ENCODE data around the gene MCM9.

Gene MCM9

DNA sequence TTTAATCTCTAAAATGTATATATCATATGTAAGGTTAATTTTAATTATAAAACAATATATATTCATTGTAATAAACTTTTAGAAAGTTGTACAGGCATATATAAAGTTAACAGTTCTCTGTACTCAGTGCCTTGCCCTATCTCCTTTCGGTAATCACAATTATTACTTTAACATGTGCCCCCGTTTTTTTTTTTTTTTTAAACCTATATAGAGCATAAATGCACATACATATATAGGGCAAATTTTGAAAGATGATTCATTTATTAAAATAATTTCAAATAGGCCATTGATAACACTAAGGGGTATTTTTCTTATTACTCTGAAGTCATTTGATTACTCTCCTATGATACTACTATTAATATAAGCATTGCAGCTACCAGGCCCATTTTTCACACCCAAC, 39.1 kb downstream of the MCM9 start:
- Mint-ChIP-seq H3K36me3 (ENCODE audit: insufficient read depth) (peaks cover 34% of the 10 kb centered on the region), H3K27me3 (no peaks in the 10 kb centered on the region), H3K4me3 (peak overlapping the region; percentile 57 to 100), H3K27ac (peak overlapping the region; percentile 55 to 98), H3K9me3 (no peaks in the 10 kb centered on the region), H3K4me1 (ENCODE audit: low read depth in 2 of 2) (peaks cover 48 to 64% of the 10 kb centered on the region in 2 donors)
- ATAC-seq (replicated peaks) (no peak), DNase-seq (no peak)

DNA sequence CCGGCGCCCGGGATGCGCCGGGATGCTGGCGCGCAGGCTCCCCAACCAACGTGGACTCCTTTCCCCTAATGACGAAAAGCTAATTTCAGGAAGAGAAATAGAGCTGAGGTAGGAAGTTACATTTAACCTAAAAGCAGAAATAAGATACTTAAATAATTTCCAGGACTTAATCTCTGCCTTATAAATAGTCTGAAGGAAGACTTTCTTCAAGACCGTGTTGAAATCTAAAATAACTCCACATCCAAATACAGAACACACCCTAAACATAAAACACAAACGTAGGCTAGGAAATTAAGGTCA, 39.7 kb downstream of the MCM9 start:
- Mint-ChIP-seq H3K27ac (peak overlapping the region in 1 of 2 donors; percentile 98), H3K27me3 (no peaks in the 10 kb centered on the region), H3K9me3 (no peaks in the 10 kb centered on the region), H3K4me1 (ENCODE audit: low read depth in 2 of 2) (peaks cover 45 to 58% of the 10 kb centered on the region in 2 donors), H3K4me3 (peak overlapping the region; percentile 57 to 100), H3K36me3 (ENCODE audit: insufficient read depth) (peaks cover 29% of the 10 kb centered on the region)
- DNase-seq (no peak), ATAC-seq (replicated peaks) (no peak)

DNA sequence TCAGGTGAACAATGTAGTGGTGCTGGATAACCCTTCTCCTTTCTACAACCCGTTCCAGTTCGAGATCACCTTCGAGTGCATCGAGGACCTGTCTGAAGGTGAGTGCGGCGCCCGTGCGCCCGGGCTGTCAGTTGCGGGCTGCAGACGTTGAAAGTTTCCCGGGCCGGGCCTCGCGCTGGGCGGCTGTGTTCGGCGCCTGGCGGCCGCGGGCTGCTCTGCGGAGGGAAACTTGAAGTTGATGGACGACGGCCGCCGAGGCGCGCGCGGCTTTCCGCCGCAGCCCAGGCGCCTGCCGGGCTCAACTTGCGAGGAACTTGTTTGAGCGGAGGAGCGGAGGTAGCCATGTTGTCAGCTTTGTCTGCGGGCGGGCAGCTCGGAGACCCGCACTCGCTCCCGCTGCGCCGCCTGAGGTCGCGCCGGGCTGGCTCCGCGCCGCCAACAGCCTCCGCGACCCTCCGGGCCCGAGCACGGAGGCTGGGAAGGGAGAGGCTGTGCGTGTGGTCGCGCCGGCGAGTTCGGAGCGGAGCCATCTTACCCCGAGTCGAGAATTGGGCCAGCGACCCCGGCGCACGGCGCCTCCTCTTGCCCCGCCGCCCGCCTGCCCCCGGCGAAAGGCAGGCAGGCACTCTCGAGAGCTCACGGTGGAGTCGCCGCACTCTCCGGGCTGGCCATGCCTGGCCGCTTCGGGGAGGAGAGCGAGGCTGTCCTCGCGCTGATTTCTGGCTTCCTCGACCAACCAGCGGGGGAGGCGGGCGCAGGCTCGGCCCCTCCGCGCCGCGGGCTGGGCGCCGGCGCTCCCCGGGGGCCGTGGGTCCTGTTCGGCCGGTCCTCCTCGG, 40.3 kb downstream of the MCM9 start:
- Mint-ChIP-seq H3K27ac (peak overlapping the region; percentile 97 to 98), H3K27me3 (no peaks in the 10 kb centered on the region), H3K4me3 (peak overlapping the region; percentile 98 to 100), H3K9me3 (no peaks in the 10 kb centered on the region), H3K4me1 (ENCODE audit: low read depth in 2 of 2) (peaks cover 43 to 54% of the 10 kb centered on the region in 2 donors), H3K36me3 (ENCODE audit: insufficient read depth) (peaks cover 29% of the 10 kb centered on the region)
- peak; percentile 45 for ATAC-seq (replicated peaks)
- peak; percentile 59 to 67 (median 66) for DNase-seq

DNA sequence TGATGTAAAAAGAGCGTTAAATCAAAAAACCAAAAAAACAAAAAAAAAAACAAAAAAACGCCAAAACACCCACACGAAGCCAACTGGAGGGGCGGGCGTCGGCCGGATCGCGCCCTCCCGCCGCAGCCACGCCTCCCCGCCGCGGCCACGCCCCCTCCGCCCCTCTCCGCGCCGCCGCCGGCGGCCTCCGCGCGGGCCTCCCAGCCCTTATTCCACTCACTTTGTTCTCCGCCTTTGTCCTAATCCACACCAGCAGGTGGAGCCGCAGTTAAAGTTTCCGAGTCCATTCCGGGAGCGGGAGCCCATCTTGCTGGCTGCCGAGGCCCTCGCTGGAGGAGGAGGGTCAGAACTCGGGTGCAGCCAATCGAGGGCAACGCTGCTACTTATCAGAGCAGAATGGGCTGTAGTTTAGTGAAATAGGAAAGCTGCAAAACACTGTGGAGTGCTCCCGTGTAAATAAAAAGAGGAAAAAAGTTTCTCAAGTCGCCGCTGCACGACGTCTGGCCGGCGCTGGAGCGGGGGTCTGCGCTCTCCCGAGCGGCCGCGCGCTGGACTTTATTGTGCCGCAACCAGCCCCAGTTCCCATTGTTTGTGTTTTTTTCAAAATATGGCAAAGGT, 41.0 kb downstream of the MCM9 start, which contains the start of gene ASF1A:
TSS of gene ASF1A (plus strand) at position 346 of the 618 bp plus-strand sequence. CDS start at position 608, 262 bp downstream.
- H3K27me3 Mint-ChIP-seq = no peaks in the 10 kb centered on the region
- H3K4me1 Mint-ChIP-seq (ENCODE audit: low read depth in 2 of 2) = peaks cover 43 to 56% of the 10 kb centered on the region in 2 donors
- DNase-seq = peak; percentile 91 to 95 (median 92)
- no peaks in the 10 kb centered on the region for H3K9me3 Mint-ChIP-seq
- H3K27ac Mint-ChIP-seq = peak within 1 kb of the TSS; percentile 97 to 98
- H3K4me3 Mint-ChIP-seq = peak within 1 kb of the TSS; percentile 98 to 100
- peaks cover 29% of the 10 kb centered on the region for H3K36me3 Mint-ChIP-seq (ENCODE audit: insufficient read depth)
- ATAC-seq (replicated peaks) = peak; percentile 70

DNA sequence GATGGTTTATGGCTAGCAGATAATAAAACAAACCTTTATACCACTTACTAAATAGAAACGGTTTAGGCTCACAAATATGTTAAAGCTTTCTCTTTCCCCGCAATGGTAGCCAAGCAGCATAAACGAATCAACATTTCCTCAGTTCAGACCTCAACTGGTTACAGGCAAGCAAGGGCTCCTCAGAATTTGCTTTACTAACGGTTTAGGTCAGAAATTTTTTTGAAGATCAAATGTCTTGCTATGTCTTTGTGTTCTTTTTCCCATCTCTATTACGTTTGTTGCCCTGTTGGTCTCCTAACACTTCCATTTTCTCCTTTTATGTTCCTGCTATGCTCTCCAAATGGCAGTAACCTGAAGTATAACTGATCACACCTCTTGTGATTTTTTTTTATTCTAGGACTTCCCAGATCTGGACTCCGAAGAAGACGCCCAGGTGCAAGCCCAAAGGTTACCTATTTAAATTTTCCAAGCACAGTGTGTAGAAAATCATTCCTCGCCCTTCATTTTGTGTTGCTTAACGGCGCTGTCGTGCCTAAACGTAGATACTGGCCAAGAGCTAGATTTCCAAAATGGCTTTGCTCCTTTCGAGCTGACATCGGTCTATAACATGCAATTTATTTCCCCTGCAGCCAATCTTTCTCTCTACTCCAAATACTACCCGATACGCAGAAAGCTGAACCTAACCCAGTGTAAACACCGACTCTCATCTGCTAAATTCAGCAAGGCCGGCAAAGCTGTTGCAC, 41.7 kb downstream of the MCM9 start:
- Mint-ChIP-seq H3K27ac (peak overlapping the region; percentile 97 to 98), H3K4me3 (peak overlapping the region; percentile 98 to 100), H3K36me3 (ENCODE audit: insufficient read depth) (peaks cover 29% of the 10 kb centered on the region), H3K4me1 (ENCODE audit: low read depth in 2 of 2) (peaks cover 41 to 56% of the 10 kb centered on the region in 2 donors), H3K9me3 (no peaks in the 10 kb centered on the region), H3K27me3 (no peaks in the 10 kb centered on the region)
- ATAC-seq (replicated peaks) (peak; percentile 48), DNase-seq (peak in 2 of 3 experiments; percentile 51 to 57)

DNA sequence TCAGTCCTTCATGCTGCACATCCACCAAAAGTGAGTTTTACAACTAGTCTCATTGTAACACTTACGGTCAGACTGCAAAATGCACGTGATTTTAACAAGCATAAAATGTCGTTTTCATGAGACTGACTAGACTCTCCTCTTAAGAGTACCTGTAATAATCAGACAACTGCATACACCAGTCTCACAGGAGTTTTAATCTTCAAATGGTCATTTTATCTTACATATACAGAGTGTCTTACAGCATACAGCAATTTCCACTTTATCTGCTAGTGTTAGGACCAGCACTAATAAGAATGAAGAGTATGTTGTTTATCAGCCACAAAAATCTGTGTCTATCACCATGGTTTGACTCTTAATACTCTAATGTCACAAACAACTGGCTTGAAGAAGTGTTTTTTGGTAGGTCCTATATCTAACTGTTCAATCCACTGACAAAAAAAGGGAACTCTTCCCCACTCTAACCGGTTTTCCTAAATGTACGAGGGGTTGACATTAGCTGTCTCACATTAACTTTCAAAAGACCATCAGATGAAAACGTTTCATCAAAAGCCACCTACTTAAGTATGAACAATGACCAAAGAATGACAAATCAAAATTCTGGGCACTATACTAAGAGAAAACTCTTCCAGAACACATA, 42.5 kb downstream of the MCM9 start:
- peaks cover 39 to 53% of the 10 kb centered on the region in 2 donors for H3K4me1 Mint-ChIP-seq (ENCODE audit: low read depth in 2 of 2)
- DNase-seq = no peak

DNA sequence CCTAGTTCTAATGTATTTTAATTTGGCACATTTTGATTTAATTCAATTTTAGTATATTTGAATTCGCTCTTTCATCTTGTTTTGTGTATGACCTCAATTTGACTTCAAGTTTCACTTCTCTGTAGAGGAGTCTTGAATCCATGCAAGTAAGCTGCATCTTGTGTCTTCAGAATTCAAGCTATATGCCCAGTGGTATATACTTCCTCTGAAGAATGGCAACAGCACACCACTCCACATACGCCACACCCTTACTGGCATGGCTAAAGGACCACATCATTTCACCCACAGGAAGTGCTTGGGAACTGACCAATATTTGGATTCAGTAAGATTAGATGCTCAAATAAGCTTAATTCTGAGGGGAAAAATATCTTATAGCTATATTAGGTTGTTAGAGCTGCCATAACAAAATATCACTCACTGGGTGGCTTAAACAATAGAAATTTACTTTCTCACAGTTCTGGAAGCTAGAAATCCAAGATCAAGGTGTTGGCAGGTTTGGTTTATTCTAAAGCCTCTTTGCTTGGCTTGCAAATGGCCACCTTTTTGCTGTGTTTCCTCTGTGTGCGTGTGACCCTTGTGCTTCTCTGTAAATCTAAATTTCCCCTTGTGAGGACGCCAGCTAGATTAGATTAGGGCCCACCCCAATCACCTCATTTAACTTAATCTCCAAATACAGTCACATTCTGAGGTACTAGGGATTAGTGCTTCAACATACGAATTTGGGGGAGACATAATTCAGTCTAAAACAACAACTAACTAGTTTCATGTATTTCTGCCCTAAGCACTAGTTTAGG, 43.8 kb downstream of the MCM9 start:
- Mint-ChIP-seq H3K4me3 (peak overlapping the region; percentile 98 to 100), H3K4me1 (ENCODE audit: low read depth in 2 of 2) (peaks cover 44 to 60% of the 10 kb centered on the region in 2 donors), H3K9me3 (no peaks in the 10 kb centered on the region), H3K27ac (peak overlapping the region; percentile 97 to 98), H3K36me3 (ENCODE audit: insufficient read depth) (peaks cover 32% of the 10 kb centered on the region), H3K27me3 (no peaks in the 10 kb centered on the region)
- ATAC-seq (replicated peaks) (no peak), DNase-seq (no peak)

More for the DNA sequence above, 42.5 kb downstream of the MCM9 start:
- Mint-ChIP-seq H3K36me3 (ENCODE audit: insufficient read depth) (peaks cover 29% of the 10 kb centered on the region), H3K27ac (peak overlapping the region; percentile 97 to 98), H3K27me3 (no peaks in the 10 kb centered on the region), H3K4me3 (peak overlapping the region; percentile 98 to 100), H3K9me3 (no peaks in the 10 kb centered on the region)
- no peak for ATAC-seq (replicated peaks)

DNA sequence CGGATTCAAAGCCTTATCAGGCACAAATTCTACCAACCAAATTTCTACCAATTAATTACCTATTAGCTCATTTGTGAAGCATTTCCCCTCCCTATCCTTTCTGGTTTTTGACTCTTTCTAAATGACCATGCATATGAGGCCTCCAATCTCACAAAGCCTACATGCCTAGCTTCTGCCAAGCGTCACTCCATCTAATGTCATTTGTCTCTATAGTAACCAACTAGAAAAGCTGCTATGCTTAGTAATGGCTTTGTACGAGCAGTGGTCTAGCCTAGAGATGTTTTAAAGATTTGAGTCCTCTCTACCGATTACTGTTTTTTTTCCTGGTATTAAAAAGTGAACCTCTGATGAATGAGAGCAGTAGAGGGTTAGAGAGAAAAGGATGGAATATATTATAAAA, 45.8 kb downstream of the MCM9 start:
- Mint-ChIP-seq H3K4me1 (ENCODE audit: low read depth in 2 of 2) (peaks cover 58 to 72% of the 10 kb centered on the region in 2 donors), H3K27ac (peak overlapping the region; percentile 72 to 98), H3K36me3 (ENCODE audit: insufficient read depth) (peaks cover 21% of the 10 kb centered on the region), H3K9me3 (no peaks in the 10 kb centered on the region), H3K27me3 (no peaks in the 10 kb centered on the region), H3K4me3 (peak overlapping the region; percentile 11 to 17)
- ATAC-seq (replicated peaks) (no peak), DNase-seq (no peak)

DNA sequence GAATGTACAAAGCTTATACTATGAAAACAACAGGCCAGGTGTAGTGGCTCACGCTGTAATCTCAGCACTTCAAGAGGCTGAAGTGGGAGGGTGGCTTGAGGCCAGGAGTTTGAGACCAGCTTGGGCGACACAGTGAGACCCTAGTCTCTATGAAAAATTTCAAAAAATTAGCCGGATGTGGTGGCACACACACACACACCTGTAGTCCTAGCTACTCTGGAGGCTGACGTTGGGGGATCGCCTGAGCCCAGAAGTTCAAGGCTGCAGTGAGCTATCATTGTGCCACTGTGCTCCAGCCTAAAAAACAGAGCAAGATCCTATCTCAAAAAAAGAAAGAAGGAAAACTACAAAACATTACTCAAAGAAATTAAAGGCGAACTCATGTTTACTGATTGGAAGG, 48.3 kb downstream of the MCM9 start:
- Mint-ChIP-seq H3K27ac (peak overlapping the region; percentile 1 to 7), H3K9me3 (no peaks in the 10 kb centered on the region), H3K4me1 (ENCODE audit: low read depth in 2 of 2) (peaks cover 57 to 71% of the 10 kb centered on the region in 2 donors), H3K36me3 (ENCODE audit: insufficient read depth) (peaks cover 8% of the 10 kb centered on the region), H3K27me3 (no peaks in the 10 kb centered on the region), H3K4me3 (no peak overlapping the region)
- no peak for DNase-seq
- ATAC-seq (replicated peaks) = no peak

DNA sequence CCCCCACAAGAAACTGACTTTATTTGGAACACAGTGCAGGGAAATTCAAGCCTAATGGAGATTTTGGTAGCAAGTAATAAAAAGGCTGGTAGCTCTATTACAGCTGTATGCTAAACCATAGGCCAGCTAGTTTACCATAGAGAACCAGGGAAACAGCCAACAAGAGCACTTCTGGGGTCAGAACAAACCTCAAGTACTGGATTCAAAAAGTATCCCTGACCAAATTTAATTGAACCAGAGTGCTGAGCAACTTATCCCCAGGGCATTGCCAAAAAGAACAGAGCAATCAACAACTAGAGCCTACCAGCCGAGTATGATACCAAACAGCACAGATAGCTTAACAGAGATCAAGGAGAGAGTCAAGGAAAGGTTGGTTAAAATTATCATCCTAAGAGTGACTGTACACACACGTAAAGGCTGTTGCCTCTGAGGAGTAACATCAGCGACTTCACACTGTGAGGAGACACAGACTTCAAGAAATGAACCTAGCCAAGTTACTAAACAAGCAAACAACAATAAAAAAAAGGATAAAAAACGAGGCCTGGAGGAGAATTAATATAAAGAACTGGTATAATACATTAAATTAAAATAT, 52.5 kb downstream of the MCM9 start:
- DNase-seq = no peak
- ATAC-seq (replicated peaks) = no peak
- H3K4me3 Mint-ChIP-seq = no peak overlapping the region
- no peaks in the 10 kb centered on the region for H3K9me3 Mint-ChIP-seq
- peak overlapping the region in 1 of 2 donors; percentile 66 for H3K27ac Mint-ChIP-seq
- peaks cover 5% of the 10 kb centered on the region for H3K36me3 Mint-ChIP-seq (ENCODE audit: insufficient read depth)
- H3K4me1 Mint-ChIP-seq (ENCODE audit: low read depth in 2 of 2) = peaks cover 52 to 70% of the 10 kb centered on the region in 2 donors
- H3K27me3 Mint-ChIP-seq = no peaks in the 10 kb centered on the region

DNA sequence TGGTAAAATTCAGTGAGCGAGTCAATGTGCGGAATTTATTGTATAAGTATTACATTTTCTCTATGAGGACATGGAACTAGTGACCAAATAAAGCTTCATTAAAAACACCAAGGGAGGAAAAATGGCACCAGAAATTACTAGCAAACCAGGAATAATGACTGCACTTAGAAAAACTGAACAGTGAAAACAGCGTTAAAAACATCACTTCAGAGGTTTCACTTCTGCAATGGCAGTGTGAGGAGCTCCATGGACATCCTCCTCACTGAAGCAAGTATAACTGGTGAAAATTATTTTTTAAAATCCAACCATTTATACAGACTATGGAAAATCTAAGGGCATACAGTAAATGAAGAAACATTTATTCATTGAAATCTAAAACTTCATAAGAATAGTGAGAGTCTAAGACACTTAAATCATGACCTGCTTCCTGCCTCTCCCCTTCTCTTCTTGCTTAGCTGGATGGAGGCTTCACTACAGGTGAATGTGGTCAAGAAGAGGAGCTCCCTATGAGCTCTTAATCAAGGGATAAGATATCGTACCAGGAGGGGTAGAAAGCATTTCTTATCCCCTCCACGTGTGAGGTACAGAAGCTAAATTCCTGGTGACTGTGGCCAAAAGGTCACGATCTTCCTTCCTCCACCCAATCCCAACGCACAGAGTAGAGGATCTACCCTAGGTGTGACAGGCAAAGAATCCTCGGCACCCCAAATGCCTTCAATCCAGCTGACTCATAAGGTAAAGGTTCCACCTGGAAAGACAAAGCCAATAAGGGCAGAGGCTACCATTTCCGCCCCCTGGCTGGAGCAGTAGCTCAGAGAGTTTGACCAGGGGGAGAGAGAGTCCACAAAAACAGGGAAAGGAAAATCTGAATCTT, 53.3 kb downstream of the MCM9 start:
- ATAC-seq (replicated peaks) (peak; percentile 27), DNase-seq (no peak)
- H3K27me3 Mint-ChIP-seq = no peaks in the 10 kb centered on the region
- H3K36me3 Mint-ChIP-seq (ENCODE audit: insufficient read depth) = peaks cover 4% of the 10 kb centered on the region
- H3K4me1 Mint-ChIP-seq (ENCODE audit: low read depth in 2 of 2) = peaks cover 57 to 69% of the 10 kb centered on the region in 2 donors
- H3K4me3 Mint-ChIP-seq = peak overlapping the region; percentile 37 to 53
- no peaks in the 10 kb centered on the region for H3K9me3 Mint-ChIP-seq
- H3K27ac Mint-ChIP-seq = peak overlapping the region in 1 of 2 donors; percentile 66

All from effector memory CD8-positive, alpha-beta T cell (primary cell).